SK-N-SH (cell line): ENCODE results near the gene TMEM213. TPM values are rescaled to one million over a fixed set of nuclear protein-coding genes. Genes with fewer than 3 reads are reported as not detected.

Experiments used
- CTCF ChIA-PET: fragments of 300-600, 350-600 bp; formaldehyde crosslinking; extraction: SDS; loops from one replicate; lab custom pipeline; 2021; lab: Yijun Ruan, JAX
- POLR2A ChIA-PET: fragments of 350-600 bp; sonication (Branson Sonifier 250); formaldehyde crosslinking; extraction: SDS; loops from one replicate; lab custom pipeline; 2020; ENCODE audit warnings: antibody characterized with exemption, inconsistent platforms; lab: Yijun Ruan, JAX
- DNase-seq: peaks from one replicate; pipeline ENCODE4 v3.0.0; 2012
- H2AFZ ChIP-seq: fragments of 200-600 bp; sonication (generic); 2 replicates; pipeline ENCODE4 v1.8.1; 2016; ENCODE audit warnings: antibody characterized with exemption, mild to moderate bottlenecking, low read depth
- H3F3A ChIP-seq: fragments of 200-600 bp; sonication (generic); replicated peaks from 2 replicates; pipeline ENCODE3; 2016; ENCODE audit warnings: antibody characterized with exemption, mild to moderate bottlenecking; ENCODE audit not compliant: insufficient read depth
- H3K27ac ChIP-seq, 2 experiments: fragments of 200-500 bp in 1 of 2; fragments of 200-600 bp in 1 of 2; sonication (Bioruptor generic) in 1 of 2; sonication (generic), shearing (Covaris generic) in 1 of 2; 2 replicates each; pipeline versions ENCODE4 v1.5.1 to v1.6.1; 2014 to 2016; ENCODE audit warnings: low read depth in 2 of 2, inconsistent platforms in 1 of 2, low read length in 1 of 2, mild to moderate bottlenecking in 1 of 2, mixed read lengths in 1 of 2
- H3K27me3 ChIP-seq: fragments of 200-600 bp; sonication (generic), shearing (Covaris generic); 2 replicates; pipeline ENCODE4 v1.6.1; 2016; ENCODE audit warnings: mixed run types; ENCODE audit not compliant: insufficient read depth
- H3K36me3 ChIP-seq, 2 experiments: fragments of 200-500 bp in 1 of 2; fragments of 200-600 bp in 1 of 2; sonication (Bioruptor generic) in 1 of 2; sonication (generic) in 1 of 2; replicated peaks in 1 of 2; 2 replicates each; pipeline versions ENCODE3 to v1.5.1; 2014 to 2016; ENCODE audit warnings: low read length in 1 of 2, mild to moderate bottlenecking in 1 of 2; ENCODE audit not compliant: insufficient read depth in 2 of 2, control insufficient read depth in 1 of 2
- H3K4me1 ChIP-seq, 2 experiments: fragments of 200-500 bp in 1 of 2; fragments of 200-600 bp in 1 of 2; sonication (Bioruptor generic) in 1 of 2; sonication (generic), shearing (Covaris generic) in 1 of 2; 2 replicates each; pipeline versions ENCODE4 v1.5.1 to v1.6.1; 2014 to 2016; ENCODE audit warnings: low read depth in 1 of 2, low read length in 1 of 2, mixed run types in 1 of 2; ENCODE audit not compliant: insufficient read depth in 2 of 2, control insufficient read depth in 1 of 2
- H3K4me2 ChIP-seq: fragments of 200-600 bp; sonication (generic), shearing (Covaris generic); 2 replicates; pipeline ENCODE4 v1.6.1; 2017; ENCODE audit warnings: mixed run types
- H3K4me3 ChIP-seq, 2 experiments: fragments of 200-500 bp in 1 of 2; fragments of 200-600 bp in 1 of 2; sonication (Bioruptor generic) in 1 of 2; sonication (generic), shearing (Covaris generic) in 1 of 2; 2 replicates each; pipeline versions ENCODE4 v1.5.1 to v1.8.1; 2014 to 2016; ENCODE audit warnings: low read depth in 2 of 2, inconsistent platforms in 1 of 2, low read length in 1 of 2, mild to moderate bottlenecking in 1 of 2, mixed read lengths in 1 of 2, moderate library complexity in 1 of 2
- H3K79me2 ChIP-seq: fragments of 200-600 bp; sonication (generic); 2 replicates; pipeline ENCODE4 v1.8.1; 2017; ENCODE audit warnings: mild to moderate bottlenecking; ENCODE audit not compliant: insufficient read depth
- H3K9ac ChIP-seq: fragments of 200-600 bp; sonication (generic); 2 replicates; pipeline ENCODE4 v1.6.1; 2017; ENCODE audit warnings: mixed run types
- H3K9me2 ChIP-seq: fragments of 200-600 bp; sonication (generic); 2 replicates; pipeline ENCODE4 v1.6.1; 2017; ENCODE audit warnings: mixed run types
- H3K9me3 ChIP-seq: fragments of 200-600 bp; sonication (generic); 2 replicates; pipeline ENCODE4 v1.6.1; 2017; ENCODE audit warnings: mixed run types, mild to moderate bottlenecking, moderate library complexity
- H4K20me1 ChIP-seq: fragments of 200-600 bp; sonication (generic); 2 replicates; pipeline ENCODE4 v1.6.1; 2017; ENCODE audit warnings: mild to moderate bottlenecking, mixed run types; ENCODE audit not compliant: insufficient read depth
- CTCF ChIP-seq: fragments of 200-600 bp; sonication (generic); IDR thresholded peaks from 2 replicates; pipeline ENCODE4 v1.6.1; 2017; ENCODE audit warnings: antibody characterized with exemption, mild to moderate bottlenecking, moderate library complexity
- ELF1 ChIP-seq: IDR thresholded peaks from 2 replicates; pipeline ENCODE4 v1.4.0; 2012
- EZH2phosphoT487 ChIP-seq: fragments of 200-600 bp; sonication (generic); IDR thresholded peaks from 2 replicates; pipeline ENCODE4 v1.6.1; 2017; ENCODE audit warnings: low read depth, mixed run types, mild to moderate bottlenecking, antibody characterized with exemption, moderate library complexity, borderline replicate concordance
- FOXJ3 ChIP-seq: sonication (generic); formaldehyde crosslinking; IDR thresholded peaks from 2 replicates; pipeline ENCODE4 v1.5.1; 2020; ENCODE audit warnings: mild to moderate bottlenecking, missing genetic modification reagents
- FOXM1 ChIP-seq: IDR thresholded peaks from 2 replicates; pipeline ENCODE4 v1.4.0; 2012; ENCODE audit warnings: low read depth, mild to moderate bottlenecking
- GABPA ChIP-seq: IDR thresholded peaks from 2 replicates; pipeline ENCODE4 v1.4.0; 2012; ENCODE audit warnings: low read depth, mild to moderate bottlenecking
- MEF2A ChIP-seq: IDR thresholded peaks from 2 replicates; pipeline ENCODE4 v1.4.0; 2012; ENCODE audit warnings: low read depth, borderline replicate concordance
- MXI1 ChIP-seq: IDR thresholded peaks from 2 replicates; pipeline ENCODE4 v1.6.1; 2012; ENCODE audit warnings: mild to moderate bottlenecking, low read depth, low read length, improper control_type of control experiment
- RCOR1 ChIP-seq: fragments of 150-350 bp; IDR thresholded peaks from 2 replicates; pipeline ENCODE4 v1.6.1; 2017; ENCODE audit warnings: antibody characterized with exemption, low read length
- SMC3 ChIP-seq: IDR thresholded peaks from 2 replicates; pipeline ENCODE4 v1.6.1; 2012; ENCODE audit warnings: low read depth, low read length, improper control_type of control experiment
- TEAD4 ChIP-seq: IDR thresholded peaks from 2 replicates; pipeline ENCODE4 v1.4.0; 2012; ENCODE audit warnings: mild to moderate bottlenecking, borderline replicate concordance; ENCODE audit not compliant: insufficient read depth
- WGBS: methylation state at CpG from one replicate; pipeline ENCODE4 v1.1.6; 2017; ENCODE audit warnings: low lambda C conversion rate; 5-methylcytosine and 5-hydroxymethylcytosine counted together
- polyA plus RNA-seq, 3 experiments: library from polyadenylated mRNA; depleted of rRNA; stranded (reverse); fragments of >200 nt; gene quantifications; 2 replicates each; pipeline ENCODE4 v1.2.3, GENCODE V29; 2012
- TF ChIP-seq, protein P1 (sequence below): fragments of 150-350 bp; IDR thresholded peaks from 2 replicates; pipeline ENCODE4 v1.6.1; 2017; ENCODE audit warnings: antibody characterized with exemption, low read length, low read depth, borderline replicate concordance
- TF ChIP-seq, protein P2 (sequence below): IDR thresholded peaks from 2 replicates; pipeline ENCODE4 v1.4.0; 2012; ENCODE audit warnings: low read depth, borderline replicate concordance

Gene TMEM213
- polyA plus RNA-seq, 1 of the 3 experiments (the other 2 are of a cell fraction) = not detected

DNA sequence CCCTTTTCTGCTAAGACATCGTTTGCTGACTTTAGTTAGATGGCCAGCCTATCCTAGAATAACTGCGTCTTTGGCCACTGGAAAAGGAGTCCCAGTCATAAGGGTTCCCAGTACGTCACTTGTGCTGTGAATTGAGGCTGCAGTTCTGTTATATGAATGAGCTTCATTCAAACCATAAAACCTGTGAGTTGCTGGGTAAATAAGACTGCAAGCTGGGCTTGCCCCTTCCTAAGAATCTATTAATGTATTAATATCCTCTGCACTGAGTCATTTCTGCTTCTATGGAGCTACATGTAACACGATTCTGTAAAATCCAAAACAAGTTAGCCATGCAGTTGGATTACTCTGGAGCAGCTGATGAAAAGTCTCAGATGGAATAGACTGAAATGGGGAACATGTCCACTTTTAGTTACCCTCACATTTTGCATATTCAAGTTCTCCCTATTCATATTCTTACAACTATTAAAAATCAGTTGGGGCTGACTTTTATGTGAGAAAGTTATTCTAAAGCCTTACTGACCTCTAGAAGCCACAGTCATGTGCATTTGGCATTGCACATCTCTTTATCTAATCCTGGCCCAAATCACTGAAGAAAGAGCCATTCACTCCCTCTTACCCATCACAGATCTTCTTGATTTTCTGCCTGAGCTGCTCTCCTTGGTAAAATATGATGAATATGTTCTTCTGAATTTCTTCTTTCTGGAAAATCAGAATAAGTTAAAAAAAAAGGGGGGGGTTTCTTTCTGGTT lies 41.8 kb upstream of the TMEM213 start:
- H3K4me2 ChIP-seq = no peak overlapping the region
- peaks cover 0 to 19% of the 10 kb centered on the region in 2 experiments; a peak in 1 of 4 replicates for H3K4me1 ChIP-seq
- ChIA-PET CTCF (interaction anchor here (1.1 to 4.0 kb wide), 3 partner anchors 14 to 226 kb away, joined by 3 to 22 read pairs (median 4); no protein-coding TSS in a partner anchor), POLR2A (no interaction called here)
- H3K27ac ChIP-seq = no peak overlapping the region
- H3K9ac ChIP-seq = no peak overlapping the region
- no peaks in the 10 kb centered on the region for H3K36me3 ChIP-seq
- TF ChIP-seq MEF2A (no peak), EZH2phosphoT487 (no peak), ELF1 (no peak), FOXM1 (no peak), GABPA (no peak), SMC3 (no peak), FOXJ3 (CRISPR knock-in tag) (no peak), RCOR1 (no peak), TEAD4 (no peak), CTCF (no peak), MXI1 (no peak)
- TF ChIP-seq, protein P1, sequence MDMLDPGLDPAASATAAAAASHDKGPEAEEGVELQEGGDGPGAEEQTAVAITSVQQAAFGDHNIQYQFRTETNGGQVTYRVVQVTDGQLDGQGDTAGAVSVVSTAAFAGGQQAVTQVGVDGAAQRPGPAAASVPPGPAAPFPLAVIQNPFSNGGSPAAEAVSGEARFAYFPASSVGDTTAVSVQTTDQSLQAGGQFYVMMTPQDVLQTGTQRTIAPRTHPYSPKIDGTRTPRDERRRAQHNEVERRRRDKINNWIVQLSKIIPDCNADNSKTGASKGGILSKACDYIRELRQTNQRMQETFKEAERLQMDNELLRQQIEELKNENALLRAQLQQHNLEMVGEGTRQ = no peak
- TF ChIP-seq, protein P2, sequence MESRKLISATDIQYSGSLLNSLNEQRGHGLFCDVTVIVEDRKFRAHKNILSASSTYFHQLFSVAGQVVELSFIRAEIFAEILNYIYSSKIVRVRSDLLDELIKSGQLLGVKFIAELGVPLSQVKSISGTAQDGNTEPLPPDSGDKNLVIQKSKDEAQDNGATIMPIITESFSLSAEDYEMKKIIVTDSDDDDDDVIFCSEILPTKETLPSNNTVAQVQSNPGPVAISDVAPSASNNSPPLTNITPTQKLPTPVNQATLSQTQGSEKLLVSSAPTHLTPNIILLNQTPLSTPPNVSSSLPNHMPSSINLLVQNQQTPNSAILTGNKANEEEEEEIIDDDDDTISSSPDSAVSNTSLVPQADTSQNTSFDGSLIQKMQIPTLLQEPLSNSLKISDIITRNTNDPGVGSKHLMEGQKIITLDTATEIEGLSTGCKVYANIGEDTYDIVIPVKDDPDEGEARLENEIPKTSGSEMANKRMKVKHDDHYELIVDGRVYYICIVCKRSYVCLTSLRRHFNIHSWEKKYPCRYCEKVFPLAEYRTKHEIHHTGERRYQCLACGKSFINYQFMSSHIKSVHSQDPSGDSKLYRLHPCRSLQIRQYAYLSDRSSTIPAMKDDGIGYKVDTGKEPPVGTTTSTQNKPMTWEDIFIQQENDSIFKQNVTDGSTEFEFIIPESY = no peak
- 26% methylated on average over 4 of the region's 4 CpGs for WGBS
- H3K79me2 ChIP-seq = no peaks in the 10 kb centered on the region
- H2AFZ ChIP-seq = no peak overlapping the region
- no peaks in the 10 kb centered on the region for H3K9me3 ChIP-seq
- no peak for DNase-seq
- no peaks in the 10 kb centered on the region for H3K9me2 ChIP-seq
- no peaks in the 10 kb centered on the region for H3F3A ChIP-seq
- H3K27me3 ChIP-seq = no peaks in the 10 kb centered on the region
- H3K4me3 ChIP-seq = no peak overlapping the region
- no peaks in the 10 kb centered on the region for H4K20me1 ChIP-seq
